GM13976 (cell line): Measurements from ENCODE around the gene GREM1.

Source experiments
- DNase-seq: peaks from one replicate; pipeline ENCODE4 v3.0.0; 2012; ENCODE audit warnings: low spot score
- in situ Hi-C: fragments of 300-500 bp; cut with MboI; formaldehyde crosslinking; loops from one replicate; pipeline ENCODE4 v1.12.0; 2022; ENCODE audit warnings: low sequenced_read_pairs, mixed read lengths, inconsistent platforms; ENCODE audit not compliant: unreplicated experiment
- TF ChIP-seq, protein P1 (sequence below): IDR thresholded peaks from 2 replicates; pipeline ENCODE4 v1.5.1; 2012; ENCODE audit warnings: borderline replicate concordance, mild to moderate bottlenecking; ENCODE audit not compliant: insufficient read depth; ENCODE audit errors: extremely low read depth, missing control alignments, control extremely low read depth

GREM1 gene

GRCh38 chr15:32683906-32684584, 33.8 kb upstream of the GREM1 start:
- TF ChIP-seq, protein P1, sequence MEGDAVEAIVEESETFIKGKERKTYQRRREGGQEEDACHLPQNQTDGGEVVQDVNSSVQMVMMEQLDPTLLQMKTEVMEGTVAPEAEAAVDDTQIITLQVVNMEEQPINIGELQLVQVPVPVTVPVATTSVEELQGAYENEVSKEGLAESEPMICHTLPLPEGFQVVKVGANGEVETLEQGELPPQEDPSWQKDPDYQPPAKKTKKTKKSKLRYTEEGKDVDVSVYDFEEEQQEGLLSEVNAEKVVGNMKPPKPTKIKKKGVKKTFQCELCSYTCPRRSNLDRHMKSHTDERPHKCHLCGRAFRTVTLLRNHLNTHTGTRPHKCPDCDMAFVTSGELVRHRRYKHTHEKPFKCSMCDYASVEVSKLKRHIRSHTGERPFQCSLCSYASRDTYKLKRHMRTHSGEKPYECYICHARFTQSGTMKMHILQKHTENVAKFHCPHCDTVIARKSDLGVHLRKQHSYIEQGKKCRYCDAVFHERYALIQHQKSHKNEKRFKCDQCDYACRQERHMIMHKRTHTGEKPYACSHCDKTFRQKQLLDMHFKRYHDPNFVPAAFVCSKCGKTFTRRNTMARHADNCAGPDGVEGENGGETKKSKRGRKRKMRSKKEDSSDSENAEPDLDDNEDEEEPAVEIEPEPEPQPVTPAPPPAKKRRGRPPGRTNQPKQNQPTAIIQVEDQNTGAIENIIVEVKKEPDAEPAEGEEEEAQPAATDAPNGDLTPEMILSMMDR = no peak
- in situ Hi-C loops = no loop called here
- DNase-seq = no peak

DNA sequence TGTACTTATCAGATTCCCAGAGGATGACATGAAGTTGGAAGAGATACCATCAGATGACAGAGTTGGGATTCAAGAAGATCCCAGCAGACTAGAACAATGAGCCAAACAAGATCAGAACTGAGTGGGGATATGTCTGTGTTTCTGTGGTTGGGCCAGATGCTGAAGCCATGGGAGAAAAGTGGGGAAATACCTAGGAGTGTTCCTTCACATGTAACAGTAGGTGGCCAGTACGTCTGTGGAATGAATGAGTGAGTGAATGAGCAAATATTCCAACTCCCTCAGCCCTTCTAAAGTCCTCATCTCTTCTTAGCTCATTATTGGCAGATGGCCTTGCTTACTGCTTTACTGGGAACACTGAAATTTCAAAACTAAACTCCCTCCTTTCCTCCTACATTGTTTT, 32.2 kb upstream of the GREM1 start:
- TF ChIP-seq, protein P1 = no peak
- no peak for DNase-seq
- in situ Hi-C loops = no loop called here

DNA sequence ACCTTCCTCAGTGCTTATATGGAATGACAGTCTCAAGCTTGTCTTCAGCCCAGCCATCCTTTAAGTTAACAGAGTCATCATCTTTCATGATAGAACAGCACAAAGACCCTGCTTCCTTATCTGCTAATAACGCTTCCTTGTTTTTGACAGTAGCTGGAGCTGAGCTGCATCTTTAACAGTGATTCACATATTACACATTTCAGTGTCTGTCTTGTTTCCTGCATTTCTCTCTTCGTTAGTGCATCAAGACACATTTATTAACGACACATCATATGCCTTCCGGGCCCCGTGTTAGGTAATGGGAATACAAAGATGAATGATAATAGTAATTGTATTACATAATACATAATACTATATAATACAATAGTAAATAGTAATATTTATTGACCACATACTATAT, 30.2 kb upstream of the GREM1 start:
- TF ChIP-seq, protein P1 = no peak
- DNase-seq = no peak
- in situ Hi-C loops = no loop called here

DNA sequence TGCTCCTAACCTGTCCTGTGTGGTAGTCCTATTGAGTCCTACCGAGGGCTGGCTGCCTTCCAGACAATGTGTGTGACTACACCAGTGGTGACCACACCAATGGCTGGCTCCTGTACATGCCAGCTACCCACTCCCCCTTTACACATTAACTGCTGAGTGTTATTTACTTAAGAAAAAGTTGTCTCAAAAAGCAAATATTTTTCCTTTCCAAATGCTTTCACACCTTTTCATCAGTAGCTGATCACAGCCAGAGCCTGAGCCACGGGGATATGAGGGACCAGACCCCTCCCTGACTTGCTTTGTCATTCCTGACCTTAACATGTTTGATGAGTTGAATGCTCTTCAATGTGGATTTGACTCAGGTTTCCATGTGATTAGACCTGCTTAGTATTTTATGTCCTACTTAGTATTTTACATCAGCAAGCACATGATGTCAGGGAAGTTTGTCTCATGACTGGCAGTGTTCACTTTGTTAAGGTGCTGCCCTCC, 29.6 kb upstream of the GREM1 start:
- TF ChIP-seq, protein P1 = no peak
- no peak for DNase-seq
- in situ Hi-C loops = no loop called here

DNA sequence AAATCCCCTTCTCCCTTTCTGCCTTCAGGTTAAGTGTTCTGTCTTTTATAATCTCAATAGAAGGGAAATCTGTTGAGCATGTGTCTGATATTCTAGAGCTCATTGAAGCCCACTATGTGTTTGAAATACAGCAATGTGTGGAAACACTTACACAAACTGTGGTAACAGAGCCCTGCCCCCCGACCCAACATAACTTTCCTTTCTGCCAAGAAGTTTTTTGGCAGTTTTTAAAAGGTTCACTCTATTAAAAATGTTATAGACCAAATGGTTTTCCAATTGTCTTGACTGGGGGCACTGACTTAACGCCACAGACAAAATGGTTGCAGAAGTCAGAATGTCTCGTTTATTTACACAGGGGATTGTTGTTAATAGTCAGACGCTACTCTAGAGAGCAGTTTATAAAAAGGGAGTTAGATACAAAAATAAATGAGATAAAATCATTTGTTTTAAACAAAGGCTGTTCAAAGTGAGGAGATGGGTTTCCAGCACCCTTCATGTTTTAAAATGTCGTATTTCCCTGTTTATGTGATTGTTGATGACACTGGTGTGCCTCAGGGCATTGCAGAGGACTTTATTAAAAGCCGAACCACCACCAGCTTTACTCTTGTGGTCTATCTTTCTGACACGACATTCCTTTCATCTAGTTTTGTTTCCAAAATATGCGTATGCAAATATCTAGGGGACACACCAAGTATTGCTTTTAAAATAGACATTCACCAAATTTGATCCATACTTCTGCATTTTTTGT, 26.7 kb upstream of the GREM1 start:
- in situ Hi-C loops = no loop called here
- no peak for DNase-seq

DNA sequence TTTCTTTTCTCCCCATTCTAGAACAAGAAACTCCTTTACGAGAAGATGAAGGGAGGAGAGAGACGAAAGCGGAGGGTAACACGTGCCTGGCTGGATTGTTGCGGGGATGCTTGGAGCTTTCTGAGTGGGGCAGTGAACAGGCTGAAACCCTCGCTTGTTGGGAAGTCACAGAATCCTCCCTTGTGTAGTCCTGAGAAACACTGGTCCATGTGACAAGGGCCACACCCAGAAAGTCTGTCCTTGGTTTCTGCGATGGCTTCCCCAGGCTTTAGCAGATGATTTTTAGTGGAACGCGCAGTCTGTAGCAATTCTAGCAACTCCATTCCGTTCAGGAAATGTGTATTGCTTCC, 26.1 kb upstream of the GREM1 start:
- in situ Hi-C loops = no loop called here
- TF ChIP-seq, protein P1 = no peak
- no peak for DNase-seq

More for the DNA sequence above, 26.7 kb upstream of the GREM1 start:
- TF ChIP-seq, protein P1 = no peak
